GM23338 (cell line): ENCODE data around the gene THTPA.
"Not testable (repeated sequence)": the region's sequence is repeated elsewhere in the genome, so short reads cannot be mapped to it uniquely, and the experiment has no call there.

Source experiments
- EZH2 ChIP-seq: fragments of 200-600 bp; sonication (generic); IDR thresholded peaks from one replicate; pipeline ENCODE4 v1.8.0; 2017; ENCODE audit warnings: antibody characterized with exemption, mild to moderate bottlenecking, low read depth; ENCODE audit not compliant: unreplicated experiment
- EZH2phosphoT487 ChIP-seq: fragments of 200-600 bp; sonication (generic); IDR thresholded peaks from one replicate; pipeline ENCODE4 v1.8.1; 2018; ENCODE audit warnings: antibody characterized with exemption; ENCODE audit not compliant: unreplicated experiment
- JUNB ChIP-seq: IDR thresholded peaks from one replicate; pipeline ENCODE4 v1.6.1; 2016; ENCODE audit warnings: antibody characterized with exemption; ENCODE audit not compliant: unreplicated experiment
- NANOG ChIP-seq: IDR thresholded peaks from 2 replicates; pipeline ENCODE4 v1.6.1; 2016; ENCODE audit warnings: antibody characterized with exemption, borderline replicate concordance
- POLR2AphosphoS5 ChIP-seq: IDR thresholded peaks from 2 replicates; pipeline ENCODE4 v1.6.1; 2016; ENCODE audit warnings: antibody characterized with exemption, low read depth
- REST ChIP-seq: IDR thresholded peaks from one replicate; pipeline ENCODE4 v1.6.1; 2018; ENCODE audit warnings: antibody characterized with exemption; ENCODE audit not compliant: unreplicated experiment
- STAT1 ChIP-seq: IDR thresholded peaks from one replicate; pipeline ENCODE4 v1.6.1; 2016; ENCODE audit warnings: antibody characterized with exemption; ENCODE audit not compliant: unreplicated experiment
- ZNF114 ChIP-seq: fragments of 250-450 bp; sonication (Bioruptor Pico); IDR thresholded peaks from 2 replicates; pipeline ENCODE4 v1.5.0; 2020; ENCODE audit warnings: mild to moderate bottlenecking, moderate library complexity
- ZNF331 ChIP-seq: fragments of 250-450 bp; sonication (Bioruptor Pico); IDR thresholded peaks from 2 replicates; pipeline ENCODE4 v1.5.0; 2020; ENCODE audit warnings: low read depth, mild to moderate bottlenecking, moderate library complexity
- TF ChIP-seq, protein P1 (sequence below), 2 experiments: fragments of 200-600 bp in 1 of 2; sonication (generic) in 1 of 2; conservative IDR thresholded peaks; 2 replicates each; pipeline versions ENCODE4 v1.5.1 to v1.6.1; 2016 to 2017; ENCODE audit warnings: antibody characterized with exemption in 2 of 2, low read depth in 2 of 2, mild to moderate bottlenecking in 2 of 2, moderate library complexity in 1 of 2
- TF ChIP-seq, protein P2 (sequence below): fragments of 250-450 bp; sonication (Bioruptor Pico); IDR thresholded peaks from 2 replicates; pipeline ENCODE4 v1.5.0; 2020; ENCODE audit warnings: mild to moderate bottlenecking, moderate library complexity
- TF ChIP-seq, protein P3 (sequence below): IDR thresholded peaks from 2 replicates; pipeline ENCODE4 v1.6.1; 2016; ENCODE audit warnings: antibody characterized with exemption

DNA sequence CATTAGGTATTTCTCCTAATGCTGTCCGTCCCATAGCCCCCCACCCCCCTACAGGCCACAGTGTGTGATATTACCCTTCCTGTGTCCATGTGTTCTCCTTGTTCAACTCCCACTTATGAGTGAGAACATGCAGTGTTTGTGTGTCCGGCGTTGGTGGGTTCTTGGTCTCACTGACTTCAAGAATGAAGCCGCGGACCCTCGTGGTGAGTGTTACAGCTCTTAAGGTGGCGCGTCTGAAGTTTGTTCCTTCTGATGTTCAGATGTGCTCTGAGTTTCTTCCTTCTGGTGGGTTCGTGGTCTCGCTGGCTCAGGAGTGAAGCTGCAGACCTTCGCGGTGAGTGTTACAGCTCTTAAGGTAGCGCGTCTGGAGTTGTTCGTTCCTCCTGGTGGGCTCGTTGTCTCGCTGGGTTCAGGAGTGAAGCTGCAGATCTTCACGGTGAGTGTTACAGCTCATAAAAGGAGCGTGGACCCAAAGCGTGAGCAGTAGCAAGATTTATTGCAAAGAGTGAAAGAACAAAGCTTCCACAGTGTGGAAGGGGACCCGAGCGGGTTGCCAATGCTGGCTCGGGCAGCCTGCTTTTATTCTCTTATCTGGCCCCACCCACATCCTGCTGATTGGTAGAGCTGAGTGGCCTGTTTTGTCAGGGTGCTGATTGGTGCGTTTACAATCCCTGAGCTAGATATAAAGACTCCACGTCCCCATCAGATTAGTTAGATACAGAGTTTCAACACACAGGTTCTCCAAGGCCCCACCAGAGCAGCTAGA, 27.9 kb downstream of the THTPA start:
- TF ChIP-seq, protein P1, sequence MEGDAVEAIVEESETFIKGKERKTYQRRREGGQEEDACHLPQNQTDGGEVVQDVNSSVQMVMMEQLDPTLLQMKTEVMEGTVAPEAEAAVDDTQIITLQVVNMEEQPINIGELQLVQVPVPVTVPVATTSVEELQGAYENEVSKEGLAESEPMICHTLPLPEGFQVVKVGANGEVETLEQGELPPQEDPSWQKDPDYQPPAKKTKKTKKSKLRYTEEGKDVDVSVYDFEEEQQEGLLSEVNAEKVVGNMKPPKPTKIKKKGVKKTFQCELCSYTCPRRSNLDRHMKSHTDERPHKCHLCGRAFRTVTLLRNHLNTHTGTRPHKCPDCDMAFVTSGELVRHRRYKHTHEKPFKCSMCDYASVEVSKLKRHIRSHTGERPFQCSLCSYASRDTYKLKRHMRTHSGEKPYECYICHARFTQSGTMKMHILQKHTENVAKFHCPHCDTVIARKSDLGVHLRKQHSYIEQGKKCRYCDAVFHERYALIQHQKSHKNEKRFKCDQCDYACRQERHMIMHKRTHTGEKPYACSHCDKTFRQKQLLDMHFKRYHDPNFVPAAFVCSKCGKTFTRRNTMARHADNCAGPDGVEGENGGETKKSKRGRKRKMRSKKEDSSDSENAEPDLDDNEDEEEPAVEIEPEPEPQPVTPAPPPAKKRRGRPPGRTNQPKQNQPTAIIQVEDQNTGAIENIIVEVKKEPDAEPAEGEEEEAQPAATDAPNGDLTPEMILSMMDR (conservative IDR thresholded peaks at IDR 0.05; ENCODE audit: low read depth in 2 of 2): not testable (repeated sequence)
- TF ChIP-seq EZH2; REST; EZH2phosphoT487; STAT1; JUNB; POLR2AphosphoS5; ZNF331 (CRISPR knock-in tag); NANOG; ZNF114: not testable (repeated sequence)
- TF ChIP-seq, protein P2, sequence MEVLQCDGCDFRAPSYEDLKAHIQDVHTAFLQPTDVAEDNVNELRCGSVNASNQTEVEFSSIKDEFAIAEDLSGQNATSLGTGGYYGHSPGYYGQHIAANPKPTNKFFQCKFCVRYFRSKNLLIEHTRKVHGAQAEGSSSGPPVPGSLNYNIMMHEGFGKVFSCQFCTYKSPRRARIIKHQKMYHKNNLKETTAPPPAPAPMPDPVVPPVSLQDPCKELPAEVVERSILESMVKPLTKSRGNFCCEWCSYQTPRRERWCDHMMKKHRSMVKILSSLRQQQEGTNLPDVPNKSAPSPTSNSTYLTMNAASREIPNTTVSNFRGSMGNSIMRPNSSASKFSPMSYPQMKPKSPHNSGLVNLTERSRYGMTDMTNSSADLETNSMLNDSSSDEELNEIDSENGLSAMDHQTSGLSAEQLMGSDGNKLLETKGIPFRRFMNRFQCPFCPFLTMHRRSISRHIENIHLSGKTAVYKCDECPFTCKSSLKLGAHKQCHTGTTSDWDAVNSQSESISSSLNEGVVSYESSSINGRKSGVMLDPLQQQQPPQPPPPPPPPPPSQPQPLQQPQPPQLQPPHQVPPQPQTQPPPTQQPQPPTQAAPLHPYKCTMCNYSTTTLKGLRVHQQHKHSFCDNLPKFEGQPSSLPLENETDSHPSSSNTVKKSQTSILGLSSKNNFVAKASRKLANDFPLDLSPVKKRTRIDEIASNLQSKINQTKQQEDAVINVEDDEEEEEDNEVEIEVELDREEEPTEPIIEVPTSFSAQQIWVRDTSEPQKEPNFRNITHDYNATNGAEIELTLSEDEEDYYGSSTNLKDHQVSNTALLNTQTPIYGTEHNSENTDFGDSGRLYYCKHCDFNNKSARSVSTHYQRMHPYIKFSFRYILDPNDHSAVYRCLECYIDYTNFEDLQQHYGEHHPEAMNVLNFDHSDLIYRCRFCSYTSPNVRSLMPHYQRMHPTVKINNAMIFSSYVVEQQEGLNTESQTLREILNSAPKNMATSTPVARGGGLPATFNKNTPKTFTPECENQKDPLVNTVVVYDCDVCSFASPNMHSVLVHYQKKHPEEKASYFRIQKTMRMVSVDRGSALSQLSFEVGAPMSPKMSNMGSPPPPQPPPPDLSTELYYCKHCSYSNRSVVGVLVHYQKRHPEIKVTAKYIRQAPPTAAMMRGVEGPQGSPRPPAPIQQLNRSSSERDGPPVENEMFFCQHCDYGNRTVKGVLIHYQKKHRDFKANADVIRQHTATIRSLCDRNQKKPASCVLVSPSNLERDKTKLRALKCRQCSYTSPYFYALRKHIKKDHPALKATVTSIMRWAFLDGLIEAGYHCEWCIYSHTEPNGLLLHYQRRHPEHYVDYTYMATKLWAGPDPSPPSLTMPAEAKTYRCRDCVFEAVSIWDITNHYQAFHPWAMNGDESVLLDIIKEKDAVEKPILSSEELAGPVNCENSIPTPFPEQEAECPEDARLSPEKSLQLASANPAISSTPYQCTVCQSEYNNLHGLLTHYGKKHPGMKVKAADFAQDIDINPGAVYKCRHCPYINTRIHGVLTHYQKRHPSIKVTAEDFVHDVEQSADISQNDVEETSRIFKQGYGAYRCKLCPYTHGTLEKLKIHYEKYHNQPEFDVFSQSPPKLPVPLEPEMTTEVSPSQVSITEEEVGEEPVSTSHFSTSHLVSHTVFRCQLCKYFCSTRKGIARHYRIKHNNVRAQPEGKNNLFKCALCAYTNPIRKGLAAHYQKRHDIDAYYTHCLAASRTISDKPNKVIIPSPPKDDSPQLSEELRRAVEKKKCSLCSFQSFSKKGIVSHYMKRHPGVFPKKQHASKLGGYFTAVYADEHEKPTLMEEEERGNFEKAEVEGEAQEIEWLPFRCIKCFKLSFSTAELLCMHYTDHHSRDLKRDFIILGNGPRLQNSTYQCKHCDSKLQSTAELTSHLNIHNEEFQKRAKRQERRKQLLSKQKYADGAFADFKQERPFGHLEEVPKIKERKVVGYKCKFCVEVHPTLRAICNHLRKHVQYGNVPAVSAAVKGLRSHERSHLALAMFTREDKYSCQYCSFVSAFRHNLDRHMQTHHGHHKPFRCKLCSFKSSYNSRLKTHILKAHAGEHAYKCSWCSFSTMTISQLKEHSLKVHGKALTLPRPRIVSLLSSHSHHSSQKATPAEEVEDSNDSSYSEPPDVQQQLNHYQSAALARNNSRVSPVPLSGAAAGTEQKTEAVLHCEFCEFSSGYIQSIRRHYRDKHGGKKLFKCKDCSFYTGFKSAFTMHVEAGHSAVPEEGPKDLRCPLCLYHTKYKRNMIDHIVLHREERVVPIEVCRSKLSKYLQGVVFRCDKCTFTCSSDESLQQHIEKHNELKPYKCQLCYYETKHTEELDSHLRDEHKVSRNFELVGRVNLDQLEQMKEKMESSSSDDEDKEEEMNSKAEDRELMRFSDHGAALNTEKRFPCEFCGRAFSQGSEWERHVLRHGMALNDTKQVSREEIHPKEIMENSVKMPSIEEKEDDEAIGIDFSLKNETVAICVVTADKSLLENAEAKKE (CRISPR knock-in tag): not testable (repeated sequence)
- TF ChIP-seq, protein P3, sequence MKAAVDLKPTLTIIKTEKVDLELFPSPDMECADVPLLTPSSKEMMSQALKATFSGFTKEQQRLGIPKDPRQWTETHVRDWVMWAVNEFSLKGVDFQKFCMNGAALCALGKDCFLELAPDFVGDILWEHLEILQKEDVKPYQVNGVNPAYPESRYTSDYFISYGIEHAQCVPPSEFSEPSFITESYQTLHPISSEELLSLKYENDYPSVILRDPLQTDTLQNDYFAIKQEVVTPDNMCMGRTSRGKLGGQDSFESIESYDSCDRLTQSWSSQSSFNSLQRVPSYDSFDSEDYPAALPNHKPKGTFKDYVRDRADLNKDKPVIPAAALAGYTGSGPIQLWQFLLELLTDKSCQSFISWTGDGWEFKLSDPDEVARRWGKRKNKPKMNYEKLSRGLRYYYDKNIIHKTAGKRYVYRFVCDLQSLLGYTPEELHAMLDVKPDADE: not testable (repeated sequence)
